Hepatocyte (in vitro differentiated cells): ENCODE data around the gene SGMS1.

Source experiments
- EZH2phosphoT487 ChIP-seq: fragments of 200-600 bp; sonication (generic); IDR thresholded peaks from one replicate; pipeline ENCODE4 v1.6.1; 2018; ENCODE audit warnings: antibody characterized with exemption, mild to moderate bottlenecking, low read depth, moderate library complexity; ENCODE audit not compliant: unreplicated experiment, severe bottlenecking
- TF ChIP-seq, protein P1 (sequence below): fragments of 200-600 bp; sonication (generic); IDR thresholded peaks from 2 replicates; pipeline ENCODE4 v1.5.1; 2016; ENCODE audit warnings: antibody characterized with exemption, mild to moderate bottlenecking; ENCODE audit not compliant: poor library complexity

DNA sequence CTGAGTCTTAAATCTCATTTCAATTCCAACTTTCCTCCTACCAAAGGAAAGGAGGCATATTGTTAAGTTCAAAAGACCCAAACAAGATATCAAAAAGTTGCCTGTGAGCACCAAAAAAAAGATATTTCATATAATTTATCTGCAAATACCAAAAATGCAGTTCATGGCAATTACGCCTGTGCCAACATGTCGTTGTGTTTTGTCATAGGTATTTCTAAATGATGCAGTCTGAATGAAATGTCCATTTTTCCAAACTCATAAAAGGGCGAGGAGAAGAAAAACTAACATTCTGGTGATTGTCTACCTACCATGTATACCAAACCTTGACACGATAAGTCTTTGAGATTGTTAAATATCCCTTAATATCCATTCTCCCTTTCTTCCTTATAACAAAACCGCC is 109.8 kb downstream of the SGMS1 start:
- TF ChIP-seq, protein P1, sequence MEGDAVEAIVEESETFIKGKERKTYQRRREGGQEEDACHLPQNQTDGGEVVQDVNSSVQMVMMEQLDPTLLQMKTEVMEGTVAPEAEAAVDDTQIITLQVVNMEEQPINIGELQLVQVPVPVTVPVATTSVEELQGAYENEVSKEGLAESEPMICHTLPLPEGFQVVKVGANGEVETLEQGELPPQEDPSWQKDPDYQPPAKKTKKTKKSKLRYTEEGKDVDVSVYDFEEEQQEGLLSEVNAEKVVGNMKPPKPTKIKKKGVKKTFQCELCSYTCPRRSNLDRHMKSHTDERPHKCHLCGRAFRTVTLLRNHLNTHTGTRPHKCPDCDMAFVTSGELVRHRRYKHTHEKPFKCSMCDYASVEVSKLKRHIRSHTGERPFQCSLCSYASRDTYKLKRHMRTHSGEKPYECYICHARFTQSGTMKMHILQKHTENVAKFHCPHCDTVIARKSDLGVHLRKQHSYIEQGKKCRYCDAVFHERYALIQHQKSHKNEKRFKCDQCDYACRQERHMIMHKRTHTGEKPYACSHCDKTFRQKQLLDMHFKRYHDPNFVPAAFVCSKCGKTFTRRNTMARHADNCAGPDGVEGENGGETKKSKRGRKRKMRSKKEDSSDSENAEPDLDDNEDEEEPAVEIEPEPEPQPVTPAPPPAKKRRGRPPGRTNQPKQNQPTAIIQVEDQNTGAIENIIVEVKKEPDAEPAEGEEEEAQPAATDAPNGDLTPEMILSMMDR: no peak
- TF ChIP-seq EZH2phosphoT487: no peak
